Fibroblast of lung (primary cell): ENCODE data around the gene ITIH1.

Experiments used
- EZH2 ChIP-seq: IDR thresholded peaks from 2 replicates; pipeline ENCODE4 v1.5.1; 2012; ENCODE audit warnings: low read length, control low read depth, mild to moderate bottlenecking; ENCODE audit errors: missing control alignments
- TF ChIP-seq, protein P1 (sequence below), 2 donors: IDR thresholded peaks in 1 of 2; conservative IDR thresholded peaks in 1 of 2; 1 replicate in 1 of 2; 2 replicates in 1 of 2; pipeline ENCODE4 v1.5.1; 2011 to 2012; ENCODE audit warnings: low read length in 2 of 2, control low read depth in 1 of 2, inconsistent platforms in 1 of 2, low read depth in 1 of 2, mild to moderate bottlenecking in 1 of 2

DNA sequence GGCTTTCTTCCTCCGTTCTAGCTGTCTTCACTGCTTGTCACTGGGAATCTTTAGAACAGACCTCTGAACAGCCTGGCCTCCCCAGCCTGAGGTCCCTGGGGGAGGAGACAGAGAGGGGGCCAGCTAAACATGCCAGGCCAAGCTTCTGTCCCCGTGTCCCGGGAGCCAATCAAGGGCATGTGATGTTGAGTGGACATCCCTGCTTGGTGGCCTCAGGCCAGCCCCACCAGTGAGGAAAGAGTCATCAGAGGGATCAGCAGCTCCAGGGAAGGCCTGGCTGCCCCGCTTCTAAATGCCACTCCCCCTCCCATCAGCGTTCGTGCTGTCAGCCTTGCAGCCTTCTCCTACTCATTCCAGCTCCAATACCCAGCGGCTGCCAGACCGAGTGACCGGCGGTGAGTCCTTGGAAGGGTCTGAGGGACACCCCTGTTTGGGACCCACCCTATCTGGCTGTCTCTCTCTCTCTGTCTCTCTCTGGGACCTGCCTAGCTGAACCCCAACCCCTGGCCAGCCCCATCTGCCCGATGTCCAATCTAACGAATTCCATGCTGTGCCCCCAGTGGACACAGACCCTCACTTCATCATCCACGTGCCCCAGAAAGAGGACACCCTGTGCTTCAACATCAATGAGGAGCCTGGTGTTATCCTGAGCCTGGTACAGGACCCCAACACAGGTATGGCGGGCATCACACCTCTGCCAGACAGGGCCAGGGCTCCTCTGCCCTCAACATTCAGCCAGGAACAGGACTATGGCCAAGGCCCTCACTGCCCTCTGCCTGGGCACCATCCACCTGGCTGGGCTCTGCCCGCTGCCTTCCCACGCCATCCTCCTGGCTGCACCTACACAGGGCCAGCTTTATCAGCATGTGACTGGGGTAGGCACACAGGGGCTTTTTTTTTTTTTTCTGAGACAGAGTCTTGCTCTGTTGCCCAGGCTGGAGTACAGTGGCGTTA, 10.6 kb downstream of the ITIH1 start:
- TF ChIP-seq, protein P1, sequence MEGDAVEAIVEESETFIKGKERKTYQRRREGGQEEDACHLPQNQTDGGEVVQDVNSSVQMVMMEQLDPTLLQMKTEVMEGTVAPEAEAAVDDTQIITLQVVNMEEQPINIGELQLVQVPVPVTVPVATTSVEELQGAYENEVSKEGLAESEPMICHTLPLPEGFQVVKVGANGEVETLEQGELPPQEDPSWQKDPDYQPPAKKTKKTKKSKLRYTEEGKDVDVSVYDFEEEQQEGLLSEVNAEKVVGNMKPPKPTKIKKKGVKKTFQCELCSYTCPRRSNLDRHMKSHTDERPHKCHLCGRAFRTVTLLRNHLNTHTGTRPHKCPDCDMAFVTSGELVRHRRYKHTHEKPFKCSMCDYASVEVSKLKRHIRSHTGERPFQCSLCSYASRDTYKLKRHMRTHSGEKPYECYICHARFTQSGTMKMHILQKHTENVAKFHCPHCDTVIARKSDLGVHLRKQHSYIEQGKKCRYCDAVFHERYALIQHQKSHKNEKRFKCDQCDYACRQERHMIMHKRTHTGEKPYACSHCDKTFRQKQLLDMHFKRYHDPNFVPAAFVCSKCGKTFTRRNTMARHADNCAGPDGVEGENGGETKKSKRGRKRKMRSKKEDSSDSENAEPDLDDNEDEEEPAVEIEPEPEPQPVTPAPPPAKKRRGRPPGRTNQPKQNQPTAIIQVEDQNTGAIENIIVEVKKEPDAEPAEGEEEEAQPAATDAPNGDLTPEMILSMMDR (conservative IDR thresholded peaks at IDR 0.05 in 1 of 2, IDR thresholded peaks at IDR 0.05 in 1 of 2; ENCODE audit: low read depth in 1 of 2, low read length in 2 of 2) = no peak
- TF ChIP-seq EZH2 = no peak
